HL-60 (cell line): Measurements from ENCODE around the gene SPTB.
A peak's percentile ranks its signal among the peaks of the same experiment; 100 is the strongest.

Experiments
- DNase-seq, 2 experiments: peaks; one replicate each; pipeline ENCODE4 v3.0.0-alpha.2; 2010 to 2020; ENCODE audit warnings: low read depth in 1 of 2, low spot score in 1 of 2
- H3K27ac ChIP-seq: fragments of 250-450 bp; sonication (Bioruptor Pico); replicated peaks from 2 replicates; pipeline ENCODE4 v1.5.1; 2020; ENCODE audit warnings: mild to moderate bottlenecking, moderate library complexity
- H3K27me3 ChIP-seq: fragments of 250-450 bp; sonication (Bioruptor Pico); 2 replicates; pipeline ENCODE4 v1.5.1; 2021; ENCODE audit warnings: mild to moderate bottlenecking, moderate library complexity; ENCODE audit not compliant: insufficient read depth, poor library complexity, severe bottlenecking
- H3K4me3 ChIP-seq: replicated peaks from 2 replicates; pipeline ENCODE4 v1.5.1; 2011; ENCODE audit warnings: mild to moderate bottlenecking, control low read depth, low read length; ENCODE audit not compliant: insufficient read depth
- CTCF ChIP-seq: IDR thresholded peaks from one replicate; pipeline ENCODE4 v1.5.1; 2011; ENCODE audit warnings: low read length, control low read depth, inconsistent platforms; ENCODE audit not compliant: insufficient read depth
- GABPA ChIP-seq: IDR thresholded peaks from 2 replicates; pipeline ENCODE4 v1.6.1; 2012; ENCODE audit warnings: low read depth
- POLR2AphosphoS5 ChIP-seq: IDR thresholded peaks from 2 replicates; pipeline ENCODE4 v1.6.1; 2012; ENCODE audit warnings: low read depth
- REST ChIP-seq: IDR thresholded peaks from 2 replicates; pipeline ENCODE4 v1.6.1; 2012; ENCODE audit warnings: low read depth; ENCODE audit not compliant: insufficient replicate concordance
- SPI1 ChIP-seq: IDR thresholded peaks from 2 replicates; pipeline ENCODE4 v1.6.1; 2012; ENCODE audit warnings: low read depth, mild to moderate bottlenecking, borderline replicate concordance

The SPTB gene

GRCh38 chr14:64899958-64900357, 20.3 kb upstream of the SPTB start:
- no peak for DNase-seq
- TF ChIP-seq CTCF (no peak), REST (no peak), GABPA (no peak), POLR2AphosphoS5 (no peak), SPI1 (no peak)
- H3K27ac ChIP-seq = no peak overlapping the region
- no peaks in the 10 kb centered on the region for H3K27me3 ChIP-seq
- H3K4me3 ChIP-seq = no peak overlapping the region

GRCh38 chr14:64891839-64892375, 12.2 kb upstream of the SPTB start:
- no peak for TF ChIP-seq REST
- TF ChIP-seq GABPA = no peak
- no peak for TF ChIP-seq SPI1
- TF ChIP-seq POLR2AphosphoS5 = no peak
- no peak for TF ChIP-seq CTCF
- DNase-seq = peak in 1 of 2 experiments; percentile 28
- Histone ChIP-seq H3K27ac (no peak overlapping the region), H3K4me3 (no peak overlapping the region), H3K27me3 (no peaks in the 10 kb centered on the region)

- no peaks in the 10 kb centered on the region for H3K27me3 ChIP-seq
- no peak for DNase-seq
- TF ChIP-seq REST = no peak
- TF ChIP-seq CTCF = no peak
- no peak for TF ChIP-seq POLR2AphosphoS5
- TF ChIP-seq GABPA = no peak
- no peak for TF ChIP-seq SPI1
- no peak overlapping the region for H3K27ac ChIP-seq
- no peak overlapping the region for H3K4me3 ChIP-seq
Observed at GRCh38 chr14:64891173-64891838, 11.6 kb upstream of the SPTB start.
